Gastroesophageal sphincter (tissue), 4 donors: ENCODE measurements around the gene YIF1B. TPM values are rescaled to one million over a fixed set of nuclear protein-coding genes. Genes with fewer than 3 reads are reported as not detected.
A peak's percentile ranks its signal among the peaks of the same experiment; 100 is the strongest.

ENCODE experiments used
- ATAC-seq: fragments of 150-250 bp; one replicate; pipeline ENCODE4 v1.9.1; 2016; ENCODE audit warnings: mild to moderate bottlenecking, moderate library complexity
- H3K27ac ChIP-seq, 4 donors: fragments of 200-600 bp; sonication (generic) in 3 of 4; 1 replicate in 3 of 4; 2 replicates in 1 of 4; pipeline ENCODE4 v1.5.1; 2016 to 2019
- H3K27me3 ChIP-seq: fragments of 200-600 bp; sonication (generic); one replicate; pipeline ENCODE4 v1.5.1; 2019
- H3K36me3 ChIP-seq, 2 donors: fragments of 200-600 bp; sonication (generic); one replicate each; pipeline ENCODE4 v1.5.1; 2019; ENCODE audit warnings: control low read depth in 1 of 2
- H3K4me1 ChIP-seq, 3 donors: fragments of 200-600 bp; sonication (generic); 1 replicate in 2 of 3; 2 replicates in 1 of 3; pipeline ENCODE4 v1.5.1; 2016 to 2019; ENCODE audit warnings: control low read depth in 2 of 3
- H3K4me3 ChIP-seq, 2 donors: fragments of 200-600 bp; sonication (generic); one replicate each; pipeline ENCODE4 v1.5.1; 2019; ENCODE audit warnings: mild to moderate bottlenecking in 1 of 2, moderate library complexity in 1 of 2
- H3K9me3 ChIP-seq, 3 donors: fragments of 200-600 bp; sonication (generic); one replicate each; pipeline ENCODE4 v1.5.1; 2017 to 2019; ENCODE audit warnings: control low read depth in 2 of 3
- EP300 ChIP-seq: sonication (generic); formaldehyde crosslinking; IDR thresholded peaks from one replicate; pipeline ENCODE4 v1.6.1; 2017; ENCODE audit warnings: antibody characterized with exemption, mild to moderate bottlenecking
- POLR2A ChIP-seq, 2 donors: fragments of 450-650 bp; IDR thresholded peaks; one replicate each; pipeline ENCODE4 v1.6.1; 2017; ENCODE audit warnings: antibody characterized with exemption in 2 of 2, mild to moderate bottlenecking in 2 of 2, moderate library complexity in 1 of 2
- POLR2AphosphoS5 ChIP-seq: sonication (generic); formaldehyde crosslinking; IDR thresholded peaks from one replicate; pipeline ENCODE4 v1.6.1; 2017; ENCODE audit warnings: antibody characterized with exemption
- WGBS, 2 donors: methylation state at CpG; one replicate each; pipeline ENCODE4 v1.1.5; 2018; ENCODE audit warnings: low coverage in 1 of 2; 5-methylcytosine and 5-hydroxymethylcytosine counted together
- total RNA-seq, 4 donors: library from RNA; depleted of rRNA; stranded (reverse); fragments of >200 nt; gene quantifications; one replicate each; pipeline ENCODE4 v1.1.0, GENCODE V29; 2016
- TF ChIP-seq, protein P1 (sequence below), 4 experiments: fragments of 200-600 bp in 2 of 4; fragments of 450-650 bp in 2 of 4; sonication (generic) in 1 of 4; IDR thresholded peaks; one replicate each; pipeline ENCODE4 v1.5.1; 2017 to 2019; ENCODE audit warnings: antibody characterized with exemption in 4 of 4, mild to moderate bottlenecking in 2 of 4, moderate library complexity in 2 of 4

Gene YIF1B
- total RNA-seq, 4 donors from 2014 or later, result 14.0 to 20.7 (median 17.1) TPM

- Histone ChIP-seq H3K9me3 (no peaks in the 10 kb centered on the region), H3K27me3 (peaks cover 22% of the 10 kb centered on the region), H3K27ac (no peak overlapping the region), H3K36me3 (no peaks in the 10 kb centered on the region), H3K4me3 (no peak overlapping the region), H3K4me1 (peaks cover 0 to 16% (median 11%) of the 10 kb centered on the region in 3 donors)
- no peak for TF ChIP-seq POLR2A (IDR thresholded peaks at IDR 0.05)
- TF ChIP-seq, protein P1, sequence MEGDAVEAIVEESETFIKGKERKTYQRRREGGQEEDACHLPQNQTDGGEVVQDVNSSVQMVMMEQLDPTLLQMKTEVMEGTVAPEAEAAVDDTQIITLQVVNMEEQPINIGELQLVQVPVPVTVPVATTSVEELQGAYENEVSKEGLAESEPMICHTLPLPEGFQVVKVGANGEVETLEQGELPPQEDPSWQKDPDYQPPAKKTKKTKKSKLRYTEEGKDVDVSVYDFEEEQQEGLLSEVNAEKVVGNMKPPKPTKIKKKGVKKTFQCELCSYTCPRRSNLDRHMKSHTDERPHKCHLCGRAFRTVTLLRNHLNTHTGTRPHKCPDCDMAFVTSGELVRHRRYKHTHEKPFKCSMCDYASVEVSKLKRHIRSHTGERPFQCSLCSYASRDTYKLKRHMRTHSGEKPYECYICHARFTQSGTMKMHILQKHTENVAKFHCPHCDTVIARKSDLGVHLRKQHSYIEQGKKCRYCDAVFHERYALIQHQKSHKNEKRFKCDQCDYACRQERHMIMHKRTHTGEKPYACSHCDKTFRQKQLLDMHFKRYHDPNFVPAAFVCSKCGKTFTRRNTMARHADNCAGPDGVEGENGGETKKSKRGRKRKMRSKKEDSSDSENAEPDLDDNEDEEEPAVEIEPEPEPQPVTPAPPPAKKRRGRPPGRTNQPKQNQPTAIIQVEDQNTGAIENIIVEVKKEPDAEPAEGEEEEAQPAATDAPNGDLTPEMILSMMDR (IDR thresholded peaks at IDR 0.05), result no peak
- TF ChIP-seq POLR2AphosphoS5, result no peak
- no peak for TF ChIP-seq EP300
- ATAC-seq, result no peak
- WGBS, 2 donors, result 69 to 91% methylated on average over 5 to 12 of the region's 12 CpGs
Measured at GRCh38 chr19:38267761-38268483, 47.8 kb downstream of the YIF1B start.

- 67 to 82% methylated on average over 6 to 9 of the region's 12 CpGs for WGBS, 2 donors
- no peaks in the 10 kb centered on the region for H3K9me3 ChIP-seq
- H3K36me3 ChIP-seq, result no peaks in the 10 kb centered on the region
- ATAC-seq, result no peak
- no peak overlapping the region for H3K27ac ChIP-seq
- H3K27me3 ChIP-seq, result peaks cover 30% of the 10 kb centered on the region
- TF ChIP-seq, protein P1 (IDR thresholded peaks at IDR 0.05), result no peak
- TF ChIP-seq POLR2A (IDR thresholded peaks at IDR 0.05), result no peak
- TF ChIP-seq POLR2AphosphoS5, result no peak
- TF ChIP-seq EP300, result no peak
- H3K4me3 ChIP-seq, result no peak overlapping the region
- peaks cover 0 to 16% (median 11%) of the 10 kb centered on the region in 3 donors for H3K4me1 ChIP-seq
Measured at GRCh38 chr19:38266981-38267597, 48.7 kb downstream of the YIF1B start.

GRCh38 chr19:38265921-38266429 is 49.8 kb downstream of the YIF1B start:
- ATAC-seq, result no peak
- no peak overlapping the region for H3K4me3 ChIP-seq

DNA sequence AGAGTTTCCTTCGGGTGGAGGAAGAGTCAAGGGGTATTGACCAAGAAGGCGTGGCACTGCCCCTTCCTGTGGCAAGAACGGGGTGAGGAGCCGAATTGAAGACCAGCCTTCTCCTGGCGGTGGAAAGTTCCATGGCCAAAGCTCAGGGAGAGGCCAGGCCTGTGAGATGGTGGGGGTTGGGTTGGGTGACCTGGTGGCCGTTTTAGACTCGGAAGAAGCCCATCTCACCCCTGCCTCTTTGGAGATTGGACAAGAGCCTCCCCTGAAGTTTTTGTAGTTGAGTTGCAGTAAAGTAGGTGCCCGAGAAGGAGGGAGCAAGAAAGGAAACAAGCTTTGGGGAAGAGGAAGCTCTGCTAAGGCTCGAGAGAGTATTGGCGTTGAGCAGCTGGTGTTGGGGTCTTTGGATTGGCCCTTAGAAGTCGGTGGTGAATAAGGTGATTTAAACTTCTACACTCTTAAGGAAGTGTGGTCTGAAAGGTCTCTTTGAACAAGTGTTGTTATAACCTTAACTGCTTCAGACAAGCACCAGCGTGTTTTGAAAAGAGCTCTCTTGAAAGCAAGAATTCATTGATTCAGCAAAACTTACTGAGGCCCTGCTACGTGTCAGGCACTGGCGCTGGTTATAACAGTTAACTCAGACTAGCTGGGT is 50.4 kb downstream of the YIF1B start:
- TF ChIP-seq, protein P1 (IDR thresholded peaks at IDR 0.05), result no peak
- TF ChIP-seq EP300 (no peak), POLR2AphosphoS5 (no peak), POLR2A (IDR thresholded peaks at IDR 0.05) (no peak)
- 66 to 80% methylated on average over 5 to 10 of the region's 14 CpGs for WGBS, 2 donors
- peak overlapping the region in 2 of 4 donors; percentile 12 to 43 for H3K27ac ChIP-seq
- H3K27me3 ChIP-seq, result peaks cover 30% of the 10 kb centered on the region
- H3K9me3 ChIP-seq, result no peaks in the 10 kb centered on the region
- no peak for ATAC-seq
- peaks cover 0 to 16% (median 11%) of the 10 kb centered on the region in 3 donors for H3K4me1 ChIP-seq
- H3K4me3 ChIP-seq, result peak overlapping the region in 1 of 2 donors; percentile 57
- H3K36me3 ChIP-seq, result no peaks in the 10 kb centered on the region

More at GRCh38 chr19:38265921-38266429, 49.8 kb downstream of the YIF1B start:
- no peaks in the 10 kb centered on the region for H3K9me3 ChIP-seq
- no peak overlapping the region for H3K27ac ChIP-seq
- H3K4me1 ChIP-seq, result peaks cover 0 to 16% (median 11%) of the 10 kb centered on the region in 3 donors
- 81 to 94% methylated on average over 8 to 12 of the region's 12 CpGs for WGBS, 2 donors
- H3K36me3 ChIP-seq, result no peaks in the 10 kb centered on the region
- peaks cover 30% of the 10 kb centered on the region for H3K27me3 ChIP-seq
- TF ChIP-seq, protein P1 (IDR thresholded peaks at IDR 0.05), result no peak
- no peak for TF ChIP-seq POLR2AphosphoS5
- TF ChIP-seq EP300, result no peak
- TF ChIP-seq POLR2A (IDR thresholded peaks at IDR 0.05), result no peak
